HG03469 (cell line): ENCODE results near the gene INPP4A.
"Not testable (repeated sequence)": the region's sequence is repeated elsewhere in the genome, so short reads cannot be mapped to it uniquely, and the experiment has no call there.

Experiments
- ATAC-seq: cut with Tn5 transposase; IDR thresholded peaks from one replicate; pipeline ENCODE4 v1.9.1; 2021; ENCODE audit warnings: mild to moderate bottlenecking, moderate library complexity, moderate number of reproducible peaks; ENCODE audit not compliant: unreplicated experiment

The INPP4A gene

DNA sequence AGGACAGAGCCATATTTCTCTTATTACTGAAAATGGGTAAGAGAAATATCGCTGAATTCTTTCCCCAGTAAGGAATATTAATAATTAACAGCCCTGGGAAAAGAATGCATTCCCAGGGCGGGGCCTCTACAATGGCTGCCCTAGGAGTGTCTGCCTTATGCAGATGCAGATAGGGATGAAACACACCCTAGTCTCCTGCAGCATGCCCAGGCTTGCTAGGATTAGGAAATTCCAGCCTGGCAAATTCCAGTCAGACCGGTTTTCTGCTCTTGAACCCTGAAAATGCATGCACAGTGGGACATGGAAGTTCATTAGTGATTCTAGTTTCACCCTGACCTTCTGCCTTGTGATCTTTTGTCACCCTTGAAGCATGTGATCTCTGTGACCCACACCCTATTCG lies 9.0 kb upstream of the INPP4A start:
- ATAC-seq = not testable (repeated sequence)

DNA sequence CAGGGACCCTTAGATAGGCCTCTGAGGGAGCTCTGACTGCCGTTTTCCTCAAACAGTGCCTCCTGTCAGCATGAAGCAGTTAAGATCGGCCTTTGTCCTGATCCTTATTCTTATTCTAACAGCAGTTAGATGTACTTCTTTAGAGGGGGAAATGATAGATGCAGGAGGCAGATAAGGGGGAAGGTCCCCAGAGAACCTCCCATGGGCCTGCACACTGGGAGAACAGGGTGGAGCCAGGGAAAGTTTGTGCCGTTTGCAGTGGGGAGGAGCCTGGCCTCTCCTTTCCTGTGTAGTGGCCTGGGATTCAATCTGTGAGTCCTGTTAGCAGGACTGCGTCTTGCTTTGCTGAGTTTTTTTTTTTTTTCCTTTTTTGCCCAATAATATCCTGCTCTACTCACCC lies 7.9 kb upstream of the INPP4A start:
- ATAC-seq = no peak

DNA sequence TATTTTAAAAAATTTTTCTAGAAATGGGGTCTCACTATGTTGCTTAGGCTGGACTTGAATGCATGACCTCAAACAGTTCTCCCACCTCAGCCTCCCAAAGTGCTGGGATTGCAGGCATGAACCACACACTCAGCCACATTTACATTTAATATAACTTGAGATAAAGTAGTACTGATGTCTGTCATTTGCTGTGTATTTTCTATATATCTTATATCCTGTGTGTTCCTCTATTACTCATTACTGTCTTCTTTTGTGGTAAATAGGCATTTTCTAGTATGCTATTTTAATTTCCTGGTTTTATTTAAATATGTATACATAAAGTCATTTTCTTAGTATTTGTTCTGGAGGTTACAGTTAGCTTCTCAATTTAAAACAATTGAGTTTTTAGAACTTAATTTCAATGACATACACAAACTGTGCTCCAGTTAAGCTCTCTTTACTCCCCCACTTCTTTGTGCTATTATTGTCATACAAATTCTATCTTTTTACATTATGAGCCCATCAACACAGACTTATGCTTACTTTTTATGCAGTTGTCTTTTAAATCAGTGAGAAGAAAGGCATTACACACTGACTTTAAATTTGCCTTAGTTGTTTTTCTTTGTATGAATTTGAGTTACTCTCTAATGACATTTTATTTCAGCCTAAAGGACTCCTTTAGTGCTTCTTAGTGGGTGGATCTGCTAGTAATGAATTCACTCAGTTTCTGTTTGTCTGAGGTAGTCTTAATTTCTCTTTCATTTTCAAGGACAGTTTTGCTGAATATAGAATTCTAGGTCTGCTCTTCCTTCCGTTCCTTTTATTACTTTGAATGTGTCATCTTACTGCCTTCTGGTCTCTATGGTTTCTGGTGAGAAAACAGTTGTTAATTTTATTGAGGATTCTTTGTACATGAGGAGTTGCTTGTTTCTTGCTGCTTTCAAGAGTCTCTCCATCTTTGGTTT lies 6.2 kb upstream of the INPP4A start:
- no peak for ATAC-seq

DNA sequence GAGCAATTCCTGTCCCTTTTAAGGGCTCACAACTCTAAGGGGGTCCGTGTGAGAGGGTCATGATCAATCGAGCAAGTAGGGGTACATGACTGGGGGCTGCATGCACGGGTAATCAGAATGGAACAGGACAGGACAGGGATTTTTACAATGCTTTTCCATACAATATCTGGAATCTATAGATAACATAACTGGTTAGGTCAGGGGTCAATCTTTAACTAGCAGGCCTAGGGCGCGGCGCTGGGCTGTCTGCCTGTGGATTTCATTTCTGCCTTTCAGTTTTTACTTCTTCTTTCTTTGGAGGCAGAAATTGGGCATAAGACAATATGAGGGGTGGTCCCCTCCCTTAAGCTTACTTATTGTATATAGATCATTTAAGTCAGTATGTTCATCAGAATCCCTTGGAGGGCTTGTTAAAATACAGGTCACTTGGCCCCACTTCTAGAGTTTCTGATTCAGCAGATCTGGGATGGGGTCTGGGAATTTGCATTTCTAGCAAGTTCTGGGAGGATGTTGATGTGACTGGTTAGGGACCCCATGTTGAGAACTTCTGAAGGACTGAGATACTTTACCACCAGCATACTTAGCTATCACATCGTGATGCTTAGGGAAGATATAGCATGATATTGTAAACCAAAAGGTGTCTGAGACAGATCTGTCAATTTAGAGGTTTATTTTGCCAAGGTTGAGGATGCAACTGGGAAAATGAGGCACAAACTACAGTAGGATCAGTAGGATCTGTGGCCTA lies 2.8 kb upstream of the INPP4A start:
- ATAC-seq = no peak

DNA sequence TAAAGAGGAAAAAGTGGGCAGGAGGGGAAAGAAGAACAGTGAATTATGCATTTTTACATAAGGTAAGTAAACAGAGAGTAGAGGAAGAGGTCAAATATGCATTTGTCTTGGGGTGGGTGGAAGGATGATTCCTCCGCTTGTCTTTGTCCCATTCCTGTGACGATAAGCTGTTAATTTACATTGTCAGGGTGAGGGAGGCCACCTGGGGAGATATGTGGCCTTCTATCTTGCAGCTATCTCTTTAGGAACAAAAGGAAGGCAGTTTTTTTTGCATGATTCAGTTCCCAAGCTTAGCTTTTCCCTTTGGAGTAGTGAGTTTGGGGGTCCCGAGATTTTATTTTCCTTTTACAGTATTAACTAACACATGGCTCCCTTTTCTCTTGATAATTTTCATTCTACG lies 2.2 kb upstream of the INPP4A start:
- no peak for ATAC-seq

DNA sequence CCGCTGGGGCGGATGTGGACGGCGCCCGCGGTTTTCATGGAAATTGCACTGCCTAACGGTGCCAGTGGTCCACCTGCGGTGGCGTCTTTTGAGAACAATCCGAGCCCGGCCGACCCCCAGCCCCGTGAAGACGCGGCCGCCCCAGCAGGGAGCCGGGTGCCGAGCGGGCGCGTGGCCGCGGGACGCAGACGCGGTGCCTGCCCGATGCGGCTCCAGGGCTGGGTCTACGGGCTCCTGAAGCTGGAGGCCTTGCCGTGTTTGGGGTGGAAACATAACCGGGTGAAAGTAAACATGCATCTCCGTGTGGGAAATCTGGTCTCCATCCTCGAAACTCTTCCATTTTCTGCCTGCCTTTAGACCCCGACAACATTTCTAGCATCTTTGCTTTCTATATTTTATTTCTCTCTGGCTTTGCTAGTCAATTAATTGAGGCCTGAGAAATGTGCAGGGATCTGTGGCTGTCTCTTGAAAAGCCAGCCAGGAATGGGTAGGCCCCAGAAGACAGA lies 572 bp downstream of the INPP4A start:
- ATAC-seq = no peak

DNA sequence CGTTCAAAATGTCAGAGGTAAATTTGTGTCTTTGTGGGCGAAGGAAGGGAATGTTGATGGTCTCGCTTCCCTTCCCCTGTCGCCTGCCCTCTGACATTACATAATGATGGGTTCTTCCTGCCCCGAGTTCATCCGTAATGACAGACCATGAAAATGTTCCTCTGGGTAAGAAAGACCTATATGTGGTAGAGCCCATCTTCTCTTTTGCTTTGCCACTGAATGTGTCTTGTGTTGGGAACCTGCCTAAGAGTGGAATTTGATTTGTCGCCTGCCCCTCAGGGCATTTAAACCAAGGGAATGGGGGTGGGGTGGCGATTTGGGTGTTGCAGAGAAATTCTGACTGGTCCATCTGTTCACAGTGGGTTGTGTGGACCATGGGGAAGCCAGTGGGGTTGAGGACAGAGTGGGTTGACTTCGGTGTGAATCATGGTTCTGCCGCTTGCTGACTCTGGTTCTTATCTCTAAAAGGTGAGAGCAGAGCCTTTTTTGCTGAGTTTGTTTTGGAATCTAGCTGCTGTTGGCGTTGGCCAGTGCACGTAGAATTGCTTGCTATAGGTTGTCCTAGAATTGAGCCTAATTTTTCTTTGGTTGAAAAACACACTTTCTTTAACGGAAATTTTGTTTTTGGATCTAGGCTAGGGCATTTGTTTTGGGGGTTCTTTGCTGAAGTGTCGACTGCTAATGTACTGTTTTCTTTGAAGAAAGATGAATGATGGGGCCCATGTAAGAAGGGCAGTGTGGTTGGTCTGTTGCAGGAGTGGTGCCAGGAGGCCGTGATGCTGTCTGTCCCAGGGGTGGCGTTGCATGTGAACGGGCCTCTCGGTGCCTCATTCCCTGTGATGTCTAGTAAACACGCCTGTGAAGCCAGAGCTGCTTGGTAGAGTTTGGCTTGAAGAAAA lies 1.3 kb downstream of the INPP4A start:
- ATAC-seq = no peak

DNA sequence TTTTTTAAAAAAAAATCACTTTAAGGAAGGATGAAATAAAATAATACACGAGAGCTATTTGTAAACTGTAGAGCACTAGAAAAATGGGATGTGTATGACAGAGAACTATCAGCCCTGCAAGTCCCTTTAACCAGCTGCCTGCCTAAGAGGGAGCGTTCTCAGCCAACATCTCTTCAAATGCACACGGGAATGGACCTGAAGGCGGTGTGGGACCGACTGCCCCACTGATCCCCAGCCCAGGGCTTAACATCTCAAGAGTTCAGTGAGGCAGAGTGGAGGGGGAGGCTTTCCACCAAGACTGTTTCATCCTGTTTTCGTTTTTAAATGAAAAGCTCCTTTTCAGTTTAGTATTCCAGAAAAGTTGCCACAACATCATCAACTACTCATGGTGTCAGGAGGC lies 2.2 kb downstream of the INPP4A start:
- ATAC-seq = no peak

DNA sequence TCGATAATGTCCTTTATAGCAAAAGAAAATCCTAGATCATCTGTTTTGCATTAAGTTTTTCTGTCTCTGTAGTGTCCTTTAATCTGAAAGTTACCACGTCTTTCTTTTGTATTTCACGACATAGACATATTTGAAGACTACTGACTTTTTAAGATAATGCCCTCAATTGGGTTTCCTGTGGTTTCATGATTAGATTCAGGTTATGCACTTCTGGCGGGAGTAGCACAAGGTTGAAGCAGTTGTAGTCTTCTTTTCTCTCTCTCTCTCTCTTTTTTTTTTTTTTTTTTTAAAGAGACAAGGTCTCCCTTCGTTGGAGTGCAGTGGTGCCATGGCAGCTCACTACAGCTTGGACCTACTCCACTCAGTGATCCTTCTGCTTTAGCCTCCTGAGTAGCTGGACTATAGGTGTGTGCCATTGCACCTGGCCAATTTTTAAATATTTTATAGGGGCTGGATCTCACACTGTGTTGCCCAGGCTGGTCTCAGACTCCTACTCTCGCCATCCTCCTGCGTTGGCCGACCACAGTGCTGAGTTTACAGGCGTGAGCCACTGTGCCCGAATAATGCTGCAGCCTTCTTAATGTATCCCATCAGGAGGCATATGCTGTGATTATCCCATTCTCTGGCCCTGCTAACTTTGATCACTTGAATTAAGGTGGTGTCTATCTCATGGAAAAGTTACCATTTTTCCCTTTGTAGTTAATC lies 3.9 kb downstream of the INPP4A start:
- ATAC-seq = no peak

DNA sequence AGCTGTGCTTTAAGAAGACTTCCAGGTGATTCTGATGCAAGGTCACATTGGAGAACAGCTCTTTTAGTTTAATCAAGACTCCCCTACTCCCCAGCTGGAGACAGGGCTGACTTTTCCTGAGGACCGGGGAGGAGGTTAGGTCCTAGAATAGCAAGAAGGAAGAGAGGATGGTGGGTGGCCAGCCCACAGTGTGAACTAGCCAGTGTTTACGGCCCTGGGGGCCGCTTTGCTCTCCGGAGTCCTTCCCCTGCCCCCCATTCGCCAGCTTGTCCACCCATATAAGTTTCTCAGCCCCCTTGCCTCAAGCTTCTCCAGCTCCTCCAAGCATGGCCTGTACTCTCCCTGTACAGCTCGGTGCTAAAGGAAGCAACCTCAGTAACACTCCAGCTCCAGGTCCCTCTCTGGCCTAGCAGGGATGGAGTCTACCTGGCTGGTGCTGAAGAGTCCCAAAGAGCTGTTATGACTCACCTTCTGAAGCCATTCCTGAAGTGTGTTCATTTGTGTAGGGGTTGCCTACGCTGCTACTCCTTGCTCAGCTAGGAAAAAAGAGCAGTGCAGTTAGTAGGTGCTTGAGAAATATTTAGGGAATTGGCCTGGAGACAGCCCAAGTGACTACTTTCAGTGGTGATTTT lies 7.9 kb downstream of the INPP4A start:
- no peak for ATAC-seq

DNA sequence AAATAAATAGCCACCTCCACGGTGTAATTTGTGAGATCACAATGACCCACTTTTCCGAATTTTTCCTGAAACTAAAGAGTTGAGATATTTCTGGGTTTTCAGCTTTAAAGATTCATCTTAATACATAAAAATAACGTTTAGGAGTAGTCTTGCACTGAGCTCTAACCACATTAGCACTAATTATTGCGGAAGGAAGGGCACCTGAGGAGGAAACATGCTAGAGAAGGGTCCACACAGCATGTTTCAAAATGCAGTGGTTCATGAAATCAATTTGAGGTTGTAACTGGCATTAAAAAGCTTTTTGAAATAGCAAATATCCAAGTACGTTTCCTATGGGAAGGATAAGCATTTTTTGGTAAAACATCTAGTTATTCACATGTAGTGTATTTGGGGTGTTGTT lies 8.4 kb downstream of the INPP4A start:
- no peak for ATAC-seq

DNA sequence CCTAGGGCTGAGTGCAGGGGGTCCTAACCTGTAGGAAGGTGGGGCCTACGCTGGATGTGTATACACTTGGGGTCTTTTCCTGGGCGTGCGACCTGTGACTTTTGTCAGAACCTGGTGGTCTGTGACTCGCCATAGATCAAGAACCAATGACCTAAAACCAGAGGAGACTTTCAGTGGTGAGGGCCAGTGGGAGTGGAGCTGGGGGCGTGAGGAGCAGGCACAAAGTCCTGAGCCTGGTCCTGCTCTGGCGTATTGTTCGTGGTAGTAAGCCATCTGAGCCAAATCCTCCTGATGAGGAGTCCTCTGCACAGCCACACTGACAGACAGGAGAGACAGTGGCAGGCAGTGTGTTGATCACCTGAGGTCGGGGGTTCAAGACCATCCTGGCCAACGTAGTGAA lies 8.9 kb downstream of the INPP4A start:
- ATAC-seq = no peak

DNA sequence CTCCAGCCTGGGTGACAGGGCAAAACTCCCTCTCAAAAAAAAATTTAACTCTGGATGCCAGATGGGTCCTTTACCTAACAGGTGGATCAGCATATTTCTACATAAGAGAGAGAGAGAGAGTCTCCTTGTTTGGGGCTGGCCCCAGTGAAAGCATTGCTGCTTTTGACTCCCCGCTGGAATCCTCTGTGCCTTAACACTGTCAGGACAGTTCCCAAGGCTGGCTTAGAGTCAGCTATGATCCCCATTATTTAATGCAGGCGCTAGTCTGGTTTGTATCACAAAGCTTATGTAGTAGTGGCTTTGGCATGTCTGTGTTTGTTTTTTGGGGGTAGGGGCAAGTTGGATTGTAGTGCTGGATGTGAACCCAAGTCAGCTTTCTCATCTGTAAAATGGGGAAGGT lies 9.4 kb downstream of the INPP4A start:
- no peak for ATAC-seq

DNA sequence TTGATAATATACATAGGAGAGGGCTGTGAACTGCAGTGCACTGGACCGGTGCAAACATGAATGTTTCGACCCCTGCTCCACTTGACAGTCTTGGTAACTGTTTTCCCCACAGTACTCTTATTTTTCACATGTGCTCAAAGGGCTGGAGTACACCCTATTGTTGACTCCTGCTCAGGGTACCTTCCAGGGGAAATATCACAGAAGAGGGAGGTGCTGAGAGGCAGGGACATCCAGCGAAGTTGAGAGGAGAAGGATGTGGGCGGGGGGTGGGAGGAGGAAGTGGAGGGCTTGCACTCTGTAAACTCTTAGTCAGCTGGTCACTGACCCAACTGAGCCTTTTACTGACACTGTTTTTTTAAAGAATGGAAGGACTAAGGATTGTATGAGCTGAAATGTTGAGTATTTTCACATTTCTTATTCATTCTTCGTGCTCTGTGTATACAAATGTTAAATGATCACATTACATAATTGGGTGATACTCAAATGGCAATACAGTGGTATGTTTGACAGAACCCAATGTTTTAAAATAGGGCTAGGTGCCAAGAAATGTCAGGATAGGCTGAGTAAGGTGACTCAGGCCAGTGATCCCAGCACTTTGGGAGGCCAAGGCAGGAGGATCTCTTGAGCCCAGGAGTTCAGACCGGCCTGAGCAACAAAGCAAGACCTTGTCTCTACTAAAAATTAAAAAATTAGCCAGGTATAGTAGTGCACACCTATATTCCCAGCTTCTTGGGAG lies 10.0 kb downstream of the INPP4A start:
- no peak for ATAC-seq

DNA sequence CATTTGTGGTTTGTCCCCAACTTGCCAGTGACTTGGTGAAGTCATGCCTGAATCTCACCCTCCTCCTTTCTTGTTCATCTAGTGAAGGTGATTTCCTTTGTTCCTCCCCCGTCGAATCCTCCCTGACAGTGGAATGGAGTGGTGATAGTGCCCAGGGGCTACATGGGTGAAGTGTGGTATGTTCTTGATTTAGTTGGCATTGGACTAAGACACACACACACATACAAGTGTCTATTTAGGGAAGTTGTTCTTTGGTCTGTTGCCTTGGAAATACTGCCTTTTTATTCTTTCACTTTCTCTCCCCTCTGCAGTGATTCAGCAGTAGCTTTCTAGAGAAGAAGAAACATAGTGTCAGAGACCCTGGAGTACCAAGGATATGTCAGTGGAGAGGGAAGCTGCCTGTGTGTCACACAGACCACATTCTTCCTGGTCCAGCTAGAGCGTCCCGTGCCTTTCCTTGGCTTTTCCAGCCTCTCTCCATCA lies 10.9 kb downstream of the INPP4A start:
- ATAC-seq = no peak

DNA sequence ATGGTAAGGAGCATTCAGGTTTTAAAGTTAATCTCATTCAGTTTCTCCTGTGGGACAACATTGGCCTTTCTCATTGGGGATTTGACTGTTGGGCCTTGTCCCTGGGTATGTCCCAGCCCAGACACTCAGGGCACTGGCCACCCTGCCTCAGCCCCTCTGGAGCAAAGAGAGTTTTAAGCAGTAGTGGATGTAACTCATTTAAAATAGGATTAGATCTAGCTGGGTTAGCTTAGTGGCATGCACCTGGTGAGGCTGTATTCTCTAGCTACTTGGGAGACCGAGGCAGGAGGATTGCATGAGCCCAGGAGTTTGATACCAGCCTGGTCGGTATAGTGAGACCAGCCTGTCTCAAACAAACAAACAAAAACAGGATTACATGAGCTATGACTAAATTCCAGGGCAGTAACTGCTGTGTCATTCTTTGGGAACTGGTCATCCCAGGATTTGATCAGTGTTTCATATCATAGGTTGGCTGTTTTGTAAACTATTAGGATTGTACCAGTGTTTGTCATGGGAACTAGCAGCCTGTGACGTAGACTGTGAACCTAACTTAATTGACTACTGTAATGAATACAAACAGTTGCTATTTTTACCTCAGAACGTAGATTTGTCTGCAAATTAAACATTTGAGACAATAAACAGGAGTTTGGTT lies 12.5 kb downstream of the INPP4A start:
- ATAC-seq = no peak

DNA sequence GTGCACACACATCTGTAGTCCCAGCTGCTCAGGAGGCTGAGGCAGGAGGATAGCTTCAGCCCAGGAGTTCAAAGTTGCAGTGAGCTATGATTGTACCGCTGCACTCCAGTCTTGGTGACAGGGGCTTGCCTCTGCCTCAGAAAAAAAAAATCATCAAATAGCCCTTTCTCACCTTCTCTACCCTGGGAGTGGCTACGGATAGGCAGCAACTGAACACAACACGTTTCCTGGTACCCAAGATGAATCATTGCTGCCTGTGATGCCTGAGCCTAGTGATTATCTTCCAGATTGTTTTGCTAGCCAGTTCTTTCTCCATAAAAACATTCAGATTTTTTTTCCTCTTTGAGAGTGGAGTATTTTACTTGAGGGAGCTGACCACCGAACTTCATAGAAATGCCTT lies 13.5 kb downstream of the INPP4A start:
- ATAC-seq = no peak

DNA sequence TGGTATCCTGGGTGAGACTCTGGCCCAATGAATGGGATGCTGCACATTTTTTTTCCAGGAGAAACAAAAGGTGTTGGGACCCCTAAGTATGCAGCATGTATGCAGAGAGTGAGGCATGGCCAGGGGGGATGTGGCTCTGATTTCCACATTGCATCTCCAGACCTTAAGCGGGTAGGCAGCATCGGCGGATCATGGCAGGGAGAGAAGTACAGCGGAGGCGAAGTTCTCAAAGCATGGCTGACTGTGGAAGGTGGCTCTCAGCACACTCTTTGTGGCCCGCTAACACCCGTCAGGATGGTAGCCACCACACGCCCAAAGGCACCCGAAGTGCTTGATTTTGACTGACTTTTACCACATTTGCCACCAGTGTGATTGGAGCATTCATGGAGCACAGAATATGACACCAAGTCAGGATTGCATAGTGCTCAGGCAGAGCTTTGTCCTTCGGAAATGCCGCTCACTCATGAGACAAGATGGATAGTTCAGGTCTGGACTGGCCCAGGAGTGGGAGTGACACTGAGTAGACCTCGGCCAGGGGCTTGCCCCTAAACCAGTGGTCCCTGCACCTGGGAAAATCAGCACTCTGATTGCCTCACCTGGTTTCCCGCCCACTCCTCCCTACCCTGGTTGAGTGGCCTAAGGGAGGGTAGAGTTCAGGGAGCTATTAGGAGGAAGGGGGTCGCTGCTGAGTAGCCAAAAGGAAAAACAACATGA lies 14.2 kb downstream of the INPP4A start:
- ATAC-seq = no peak
